Skeletal muscle satellite cell (primary cell): ENCODE results near the gene GJB5.
A peak's percentile ranks its signal among the peaks of the same experiment; 100 is the strongest.
"Not testable (repeated sequence)": the region's sequence is repeated elsewhere in the genome, so short reads cannot be mapped to it uniquely, and the experiment has no call there.

Experiments
- H3K27me3 ChIP-seq: 2 replicates; pipeline ENCODE4 v1.7.0; 2013; ENCODE audit warnings: low read length; ENCODE audit not compliant: control insufficient read depth, insufficient read depth
- H3K36me3 ChIP-seq: 2 replicates; pipeline ENCODE4 v1.7.0; 2013; ENCODE audit warnings: mild to moderate bottlenecking, control low read depth, low read length; ENCODE audit not compliant: insufficient read depth
- H3K4me1 ChIP-seq: 2 replicates; pipeline ENCODE4 v1.7.0; 2013; ENCODE audit warnings: low read length; ENCODE audit not compliant: control insufficient read depth, insufficient read depth
- H3K4me2 ChIP-seq: 2 replicates; pipeline ENCODE4 v1.7.0; 2013; ENCODE audit warnings: mild to moderate bottlenecking, low read length
- H3K4me3 ChIP-seq: 2 replicates; pipeline ENCODE4 v1.7.0; 2013; ENCODE audit warnings: low read length
- H3K9ac ChIP-seq: 2 replicates; pipeline ENCODE4 v1.7.0; 2013; ENCODE audit warnings: mild to moderate bottlenecking, low read depth, low read length, moderate library complexity
- H3K9me3 ChIP-seq: replicated peaks from 2 replicates; pipeline ENCODE4 v1.7.0; 2013; ENCODE audit warnings: mild to moderate bottlenecking, control low read depth, low read length

Gene GJB5

DNA sequence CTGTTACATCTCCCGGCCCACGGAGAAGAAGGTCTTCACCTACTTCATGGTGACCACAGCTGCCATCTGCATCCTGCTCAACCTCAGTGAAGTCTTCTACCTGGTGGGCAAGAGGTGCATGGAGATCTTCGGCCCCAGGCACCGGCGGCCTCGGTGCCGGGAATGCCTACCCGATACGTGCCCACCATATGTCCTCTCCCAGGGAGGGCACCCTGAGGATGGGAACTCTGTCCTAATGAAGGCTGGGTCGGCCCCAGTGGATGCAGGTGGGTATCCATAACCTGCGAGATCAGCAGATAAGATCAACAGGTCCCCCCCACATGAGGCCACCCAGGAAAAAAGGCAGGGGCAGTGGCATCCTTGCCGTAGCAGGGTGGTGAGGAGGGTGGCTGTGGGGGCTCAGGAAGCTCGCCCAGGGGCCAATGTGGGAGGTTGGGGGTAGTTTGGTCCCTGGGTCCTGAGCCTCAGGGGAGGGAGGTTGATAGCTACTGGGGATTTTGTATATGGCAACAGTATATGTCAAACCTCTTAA, 7.0 kb downstream of the GJB5 start:
- Histone ChIP-seq H3K4me3 (no peak overlapping the region), H3K9ac (no peak overlapping the region), H3K36me3 (no peaks in the 10 kb centered on the region), H3K4me1 (no peaks in the 10 kb centered on the region), H3K4me2 (no peak overlapping the region), H3K27me3 (peaks cover 2% of the 10 kb centered on the region), H3K9me3 (no peaks in the 10 kb centered on the region)

DNA sequence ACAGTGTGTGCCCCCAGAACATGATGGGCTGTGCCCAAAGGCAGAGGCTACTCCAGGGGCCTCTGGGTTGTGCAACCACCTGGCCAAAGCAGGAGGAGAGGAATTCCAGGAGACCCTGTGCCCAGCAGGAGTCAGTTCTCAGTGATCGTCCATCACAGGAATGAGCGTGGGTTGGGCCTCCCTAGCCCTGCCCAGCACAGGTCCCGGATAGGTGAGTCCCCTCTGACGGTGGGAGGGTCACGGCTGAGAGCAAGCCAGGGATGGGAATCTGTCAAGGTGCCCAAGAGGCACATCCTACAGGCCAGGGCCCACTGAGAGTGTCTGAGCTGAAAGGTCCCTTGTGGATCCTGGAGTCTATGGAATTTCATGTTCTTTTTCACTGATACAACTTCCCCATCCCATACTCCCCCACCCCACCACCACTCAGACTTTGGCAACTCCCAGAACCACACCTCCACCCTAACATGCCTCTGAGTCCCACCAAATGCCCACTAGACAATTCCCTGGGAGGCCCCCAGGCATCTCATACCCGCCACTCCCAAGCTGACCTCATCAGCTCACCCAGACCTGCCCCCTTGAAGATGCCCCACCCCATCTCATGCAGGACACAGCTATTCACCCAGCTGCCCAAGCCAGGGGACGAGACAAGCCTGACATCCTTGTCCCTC, 7.8 kb downstream of the GJB5 start:
- H3K9ac ChIP-seq: no peak overlapping the region
- peaks cover 2% of the 10 kb centered on the region for H3K27me3 ChIP-seq
- no peaks in the 10 kb centered on the region for H3K4me1 ChIP-seq
- no peak overlapping the region for H3K4me3 ChIP-seq
- H3K9me3 ChIP-seq: no peaks in the 10 kb centered on the region
- no peak overlapping the region for H3K4me2 ChIP-seq
- H3K36me3 ChIP-seq: no peaks in the 10 kb centered on the region

DNA sequence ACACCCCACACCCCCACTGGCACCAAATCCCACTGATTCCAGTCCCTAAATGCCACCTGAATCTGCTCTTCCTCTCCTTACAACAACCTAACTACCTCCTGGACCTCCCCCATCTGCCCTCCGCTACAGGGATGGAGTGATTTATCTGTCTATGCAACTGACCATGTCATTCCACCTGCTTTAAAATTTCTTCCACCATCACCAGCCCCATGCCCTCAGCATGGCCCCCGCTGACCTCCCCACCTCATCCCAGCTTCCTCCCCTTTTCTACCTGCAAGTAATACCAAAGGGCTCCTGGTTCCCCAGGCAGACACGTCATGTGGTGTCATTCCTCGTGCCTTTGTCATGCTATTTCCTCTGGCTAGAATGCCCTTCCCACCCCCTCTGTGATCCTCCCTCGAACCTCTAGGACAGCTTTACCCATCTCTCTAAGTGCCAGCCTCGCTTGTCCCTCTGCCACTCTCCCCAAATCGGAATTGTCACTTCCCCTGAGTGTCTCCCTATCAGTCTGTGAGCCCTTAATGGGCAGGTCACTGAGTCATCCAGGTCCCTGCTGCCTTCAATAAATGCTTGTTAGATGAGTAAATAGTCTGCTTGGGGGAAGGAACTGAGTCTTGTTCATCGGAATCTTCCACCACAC, 8.4 kb downstream of the GJB5 start:
- H3K27me3 ChIP-seq: peaks cover 2% of the 10 kb centered on the region
- peak overlapping the region; percentile 25 for H3K4me2 ChIP-seq
- H3K9ac ChIP-seq: no peak overlapping the region
- H3K4me1 ChIP-seq: no peaks in the 10 kb centered on the region
- no peak overlapping the region for H3K4me3 ChIP-seq
- no peaks in the 10 kb centered on the region for H3K9me3 ChIP-seq
- H3K36me3 ChIP-seq: no peaks in the 10 kb centered on the region

DNA sequence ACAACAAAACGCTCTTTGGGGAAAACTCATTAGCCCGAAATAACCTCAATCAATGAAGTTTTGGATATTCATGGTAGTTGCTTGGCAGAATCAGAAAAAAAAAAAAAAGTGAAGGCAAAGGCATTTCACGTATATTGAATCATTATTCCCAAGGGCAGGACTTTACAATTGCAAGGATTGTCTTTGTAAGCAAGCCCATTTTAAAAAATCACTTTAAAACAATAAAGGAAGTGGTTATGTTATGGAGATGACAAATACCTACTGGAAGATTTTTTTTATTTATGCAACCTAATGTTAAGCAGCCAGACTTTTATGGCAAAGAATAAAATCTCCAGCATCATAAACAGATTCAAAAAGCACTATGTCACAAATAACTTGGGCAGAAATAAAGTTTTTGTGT, 14.0 kb downstream of the GJB5 start:
- Histone ChIP-seq H3K9ac (no peak overlapping the region), H3K27me3 (peaks cover 9% of the 10 kb centered on the region), H3K4me1 (no peaks in the 10 kb centered on the region), H3K9me3 (no peaks in the 10 kb centered on the region), H3K36me3 (no peaks in the 10 kb centered on the region), H3K4me3 (no peak overlapping the region), H3K4me2 (no peak overlapping the region)

DNA sequence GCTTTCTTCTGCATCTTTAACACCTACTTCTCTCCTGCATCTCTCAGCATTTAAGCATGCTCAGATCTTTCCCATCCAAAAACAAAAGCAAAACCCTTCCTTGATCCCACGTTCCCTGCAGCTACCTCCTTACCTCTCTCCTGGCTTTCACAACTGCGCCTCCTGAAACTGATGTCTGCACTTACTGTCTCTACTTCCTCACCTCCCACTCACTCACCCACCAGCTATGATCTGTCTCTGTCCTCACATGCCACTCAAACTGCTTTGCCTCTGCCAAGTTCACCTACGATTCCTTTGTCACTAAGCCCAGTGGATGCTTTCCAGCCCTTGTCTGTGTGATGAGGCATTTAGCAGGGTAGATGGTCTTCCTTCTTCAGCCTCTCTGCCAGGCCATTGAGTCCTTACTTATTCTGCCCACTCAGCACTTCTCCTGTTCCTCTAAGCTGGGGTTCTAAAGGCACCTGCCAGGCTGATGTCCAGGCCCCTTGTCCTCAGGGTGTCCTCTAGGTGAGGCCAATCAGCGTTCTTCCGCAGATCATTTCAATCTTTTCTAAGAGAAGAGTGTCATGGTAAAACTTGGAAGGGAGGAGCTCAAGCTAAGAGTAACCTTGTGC, 16.2 kb downstream of the GJB5 start:
- Histone ChIP-seq H3K4me2 (no peak overlapping the region), H3K36me3 (no peaks in the 10 kb centered on the region), H3K9me3 (no peaks in the 10 kb centered on the region), H3K4me3 (no peak overlapping the region), H3K9ac (no peak overlapping the region), H3K27me3 (peaks cover 13% of the 10 kb centered on the region), H3K4me1 (no peaks in the 10 kb centered on the region)

DNA sequence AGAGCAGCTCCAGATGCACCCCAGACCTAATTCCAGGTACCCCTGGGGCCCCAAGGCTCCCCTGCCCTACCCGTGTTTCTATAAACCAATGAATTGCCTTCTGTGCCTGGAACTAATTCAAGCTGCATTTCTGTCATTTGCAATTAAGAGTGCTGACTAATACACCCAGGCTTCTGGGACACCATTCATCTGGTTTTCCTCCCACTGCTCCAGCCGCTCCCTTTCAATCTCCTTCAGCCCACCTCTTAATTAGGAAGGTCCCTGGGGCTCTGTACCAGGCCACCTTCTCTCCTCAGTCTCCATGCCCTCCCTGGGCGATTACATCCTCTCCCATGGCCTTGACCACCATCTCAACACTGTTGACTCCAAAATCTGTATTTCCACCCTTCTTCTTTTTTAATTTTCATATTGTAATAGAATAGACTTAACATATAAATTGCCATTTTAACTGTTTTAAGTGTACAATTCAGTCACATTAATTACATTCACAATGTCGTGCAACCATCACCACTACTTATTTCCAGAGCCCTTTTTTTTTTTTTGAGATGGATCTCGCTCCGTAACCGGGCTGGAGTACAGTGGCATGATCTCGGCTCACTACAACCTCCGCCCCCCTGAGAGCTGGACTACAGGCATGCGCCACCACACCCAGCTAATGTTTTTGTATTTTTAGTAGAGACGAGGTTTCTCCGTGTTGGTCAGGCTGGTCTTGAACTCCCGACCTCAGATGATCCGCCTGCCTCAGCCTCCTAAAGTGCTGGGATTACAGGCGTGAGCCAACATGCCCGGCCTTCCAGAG, 16.9 kb downstream of the GJB5 start:
- no peak overlapping the region for H3K4me2 ChIP-seq
- H3K9ac ChIP-seq: no peak overlapping the region
- no peaks in the 10 kb centered on the region for H3K36me3 ChIP-seq
- no peaks in the 10 kb centered on the region for H3K4me1 ChIP-seq
- no peaks in the 10 kb centered on the region for H3K9me3 ChIP-seq
- no peak overlapping the region for H3K4me3 ChIP-seq
- H3K27me3 ChIP-seq: peaks cover 10% of the 10 kb centered on the region

DNA sequence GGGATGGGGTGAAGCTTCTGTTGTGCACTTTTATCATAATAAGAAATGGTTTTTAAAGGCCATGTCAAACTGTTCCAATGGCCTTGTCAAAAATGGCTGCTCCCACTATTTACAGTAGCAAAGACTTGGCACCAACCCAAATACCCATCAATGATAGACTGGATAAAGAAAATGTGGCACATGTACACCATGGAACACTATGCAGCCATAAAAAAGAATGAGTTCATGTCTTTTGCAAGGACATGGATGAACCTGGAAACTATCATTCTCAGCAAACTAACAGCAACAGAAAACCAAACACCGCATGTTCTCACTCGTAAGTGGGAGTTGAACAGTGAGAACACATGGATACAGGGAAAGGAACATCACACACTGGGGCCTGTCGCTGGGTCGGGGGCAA, 18.3 kb downstream of the GJB5 start:
- not testable (repeated sequence) for H3K4me1 ChIP-seq, H3K4me2 ChIP-seq, H3K4me3 ChIP-seq, H3K9me3 ChIP-seq, H3K9ac ChIP-seq, H3K36me3 ChIP-seq
- H3K27me3 ChIP-seq: peaks cover 14% of the 10 kb centered on the region

DNA sequence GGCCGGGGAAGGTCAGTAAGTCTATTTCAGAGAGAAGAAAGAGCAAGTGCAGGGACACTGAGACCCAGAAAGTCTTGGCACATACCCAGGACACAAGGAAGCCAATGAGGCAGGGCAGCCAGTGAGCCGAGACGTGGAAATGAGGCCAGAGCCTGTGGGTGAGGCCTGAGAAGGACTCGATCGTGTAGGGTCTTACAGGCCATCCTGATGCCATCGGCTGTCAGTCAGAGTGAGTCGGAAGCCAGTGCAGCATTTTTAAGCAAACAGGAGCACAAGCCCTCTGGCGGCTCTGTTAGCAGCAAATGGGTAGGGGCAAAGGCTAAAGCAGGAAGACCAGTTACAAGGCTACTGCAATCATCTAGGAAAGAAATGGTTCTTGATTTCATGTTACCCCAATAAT, 20.1 kb downstream of the GJB5 start:
- no peak overlapping the region for H3K9ac ChIP-seq
- no peaks in the 10 kb centered on the region for H3K36me3 ChIP-seq
- no peak overlapping the region for H3K4me3 ChIP-seq
- no peaks in the 10 kb centered on the region for H3K9me3 ChIP-seq
- H3K27me3 ChIP-seq: peaks cover 28% of the 10 kb centered on the region
- H3K4me2 ChIP-seq: no peak overlapping the region
- no peaks in the 10 kb centered on the region for H3K4me1 ChIP-seq

DNA sequence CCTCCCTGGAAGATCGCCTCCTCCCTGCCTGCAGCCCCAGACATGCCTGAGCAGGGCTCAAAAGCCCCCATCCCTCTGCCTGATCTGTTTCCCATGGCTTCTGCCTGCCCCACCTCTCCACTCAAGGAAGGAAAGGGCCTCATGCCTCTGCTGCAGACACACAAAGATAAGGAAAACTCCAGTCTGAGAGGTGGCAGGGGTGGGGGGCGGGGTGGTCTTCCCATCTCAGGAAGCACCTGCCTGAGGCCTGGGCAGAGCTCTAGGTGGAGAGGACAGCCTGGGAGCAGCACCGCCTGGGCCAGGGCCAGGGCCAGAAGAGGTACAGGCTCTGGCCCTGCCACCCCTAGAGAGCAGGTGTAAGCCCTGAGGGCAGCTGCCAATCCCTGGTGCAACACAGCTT, 22.1 kb downstream of the GJB5 start:
- peaks cover 10% of the 10 kb centered on the region for H3K4me1 ChIP-seq
- no peaks in the 10 kb centered on the region for H3K36me3 ChIP-seq
- peaks cover 42% of the 10 kb centered on the region for H3K27me3 ChIP-seq
- H3K9me3 ChIP-seq: no peaks in the 10 kb centered on the region
- H3K4me2 ChIP-seq: no peak overlapping the region
- H3K9ac ChIP-seq: no peak overlapping the region
- no peak overlapping the region for H3K4me3 ChIP-seq

DNA sequence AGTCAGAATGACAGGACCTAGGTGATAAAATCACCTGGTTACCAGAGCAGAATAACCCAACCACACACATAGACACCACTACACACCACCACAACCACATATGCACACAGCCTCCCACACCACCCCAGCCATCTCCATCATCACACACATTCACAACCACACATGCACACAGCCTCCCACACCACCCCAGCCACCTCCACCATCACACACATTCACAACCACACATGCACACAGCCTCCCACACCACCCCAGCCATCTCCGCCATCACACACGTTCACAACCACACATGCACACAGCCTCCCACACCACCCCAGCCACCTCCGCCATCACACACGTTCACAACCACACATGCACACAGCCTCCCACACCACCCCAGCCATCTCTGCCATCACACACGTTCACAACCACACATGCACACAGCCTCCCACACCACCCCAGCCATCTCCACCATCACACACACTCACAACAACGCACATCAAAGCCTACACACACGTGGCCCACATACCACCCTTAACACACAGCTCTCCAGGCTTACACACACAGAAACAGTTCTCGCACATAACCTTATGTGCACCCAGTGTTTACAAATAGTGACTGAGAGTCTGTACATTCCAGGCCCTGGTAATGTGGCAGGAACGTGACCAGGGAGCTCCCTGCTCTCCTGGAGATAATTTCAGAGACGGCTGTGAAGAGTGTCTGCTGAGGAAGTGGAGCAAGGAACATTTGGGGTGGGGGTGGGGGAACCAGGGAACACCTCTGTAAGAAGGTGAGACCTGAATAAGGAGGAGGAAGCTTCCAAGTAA, 22.9 kb downstream of the GJB5 start:
- Histone ChIP-seq H3K9me3 (no peaks in the 10 kb centered on the region), H3K36me3 (no peaks in the 10 kb centered on the region), H3K4me3 (no peak overlapping the region), H3K27me3 (peaks cover 50% of the 10 kb centered on the region), H3K9ac (no peak overlapping the region), H3K4me1 (peaks cover 10% of the 10 kb centered on the region), H3K4me2 (no peak overlapping the region)

DNA sequence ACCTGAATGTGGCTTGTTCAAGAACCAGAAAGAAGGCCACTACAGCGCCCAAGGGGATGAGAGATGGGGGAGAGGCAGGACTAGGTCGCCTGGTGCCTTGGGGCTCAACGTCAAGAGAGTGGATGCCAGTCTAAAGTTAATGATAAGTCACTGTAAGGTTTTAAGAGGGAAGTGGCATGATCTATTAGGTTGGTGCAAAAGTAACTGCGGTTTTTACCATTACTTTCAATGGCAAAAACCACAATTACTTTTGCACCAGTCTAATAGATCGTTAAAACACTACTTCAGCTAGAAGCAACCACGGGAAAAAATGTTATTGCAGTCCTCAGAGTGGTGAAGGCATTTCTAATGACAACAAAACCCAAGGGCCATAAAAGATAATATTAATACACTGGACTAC, 23.5 kb downstream of the GJB5 start:
- Histone ChIP-seq H3K27me3 (peaks cover 52% of the 10 kb centered on the region), H3K9ac (no peak overlapping the region), H3K36me3 (no peaks in the 10 kb centered on the region), H3K9me3 (no peaks in the 10 kb centered on the region), H3K4me3 (no peak overlapping the region), H3K4me2 (no peak overlapping the region), H3K4me1 (peaks cover 11% of the 10 kb centered on the region)
